HG03432 (cell line): ENCODE results near the gene CAMK2D.

Experiments used
- ATAC-seq: cut with Tn5 transposase; IDR thresholded peaks from one replicate; pipeline ENCODE4 v1.9.1; 2021; ENCODE audit warnings: mild to moderate bottlenecking, moderate library complexity; ENCODE audit not compliant: unreplicated experiment

CAMK2D gene

GRCh38 chr4:113537628-113538027, 223.9 kb downstream of the CAMK2D start:
- no peak for ATAC-seq

DNA sequence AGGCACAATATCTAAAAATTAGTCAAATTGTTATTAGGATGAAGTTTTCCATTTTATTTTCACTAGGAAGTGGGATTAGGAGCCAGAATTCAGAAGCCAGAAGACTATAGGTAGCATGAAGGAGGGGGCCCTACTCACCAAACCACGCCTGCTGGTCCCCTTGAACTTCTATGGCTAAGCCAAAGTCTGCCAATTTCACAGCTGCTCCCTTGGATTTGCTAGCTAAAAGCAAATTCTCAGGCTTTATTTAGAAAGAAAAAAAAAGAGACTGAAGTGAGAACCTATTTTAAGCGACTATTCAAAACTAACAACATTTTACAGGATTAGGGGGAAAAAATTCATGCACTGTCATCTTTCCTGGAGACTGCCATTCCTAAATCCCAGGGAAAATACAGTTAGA, 224.3 kb downstream of the CAMK2D start:
- ATAC-seq, result no peak

DNA sequence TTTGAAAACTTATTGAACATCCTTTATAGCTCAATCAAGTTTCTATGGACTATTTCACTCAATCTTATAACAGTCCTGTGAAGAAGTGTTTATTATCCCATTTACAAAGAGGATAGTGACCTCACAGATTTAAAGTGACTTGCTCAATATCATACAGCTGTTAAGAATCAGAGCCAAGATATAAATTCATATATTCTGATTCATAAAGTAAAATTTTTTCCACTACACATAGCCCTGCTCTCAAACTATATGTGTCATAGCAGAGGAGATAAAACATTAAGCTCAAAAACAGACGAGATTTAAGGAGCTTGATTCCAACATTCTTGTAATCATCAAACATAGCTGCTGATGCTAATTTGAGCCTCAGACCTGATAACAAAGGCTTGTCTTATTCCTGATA, 226.8 kb downstream of the CAMK2D start:
- ATAC-seq, result no peak

GRCh38 chr4:113531572-113531971, 230.0 kb downstream of the CAMK2D start:
- no peak for ATAC-seq

- no peak for ATAC-seq
Measured at GRCh38 chr4:113528395-113528794, 233.1 kb downstream of the CAMK2D start.

- ATAC-seq, result no peak
Measured at GRCh38 chr4:113525521-113525920, 236.0 kb downstream of the CAMK2D start.

- ATAC-seq, result peak; percentile 46
Measured at GRCh38 chr4:113524505-113525186, 236.9 kb downstream of the CAMK2D start.

DNA sequence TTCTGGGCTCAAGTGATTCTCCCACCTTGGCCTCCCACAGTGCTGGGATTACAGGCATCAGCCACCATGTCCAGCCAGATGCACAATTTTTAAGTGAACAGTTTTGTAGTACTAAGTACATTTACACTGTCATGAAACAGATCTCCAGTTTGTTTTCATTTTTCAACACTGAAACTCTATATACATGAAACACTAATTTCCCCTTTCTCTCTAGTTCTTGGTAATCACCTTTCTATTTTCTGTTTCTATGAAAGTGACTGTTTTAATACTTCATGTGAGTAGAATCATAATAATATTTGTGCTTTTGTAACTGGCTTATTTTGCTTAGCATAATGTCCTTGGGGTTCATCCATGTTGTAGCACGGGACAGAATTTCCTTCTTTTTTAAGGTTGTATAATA, 237.4 kb downstream of the CAMK2D start:
- peak; percentile 97 for ATAC-seq

GRCh38 chr4:113522433-113522832, 239.1 kb downstream of the CAMK2D start:
- no peak for ATAC-seq

GRCh38 chr4:113513382-113513781, 248.2 kb downstream of the CAMK2D start:
- no peak for ATAC-seq

DNA sequence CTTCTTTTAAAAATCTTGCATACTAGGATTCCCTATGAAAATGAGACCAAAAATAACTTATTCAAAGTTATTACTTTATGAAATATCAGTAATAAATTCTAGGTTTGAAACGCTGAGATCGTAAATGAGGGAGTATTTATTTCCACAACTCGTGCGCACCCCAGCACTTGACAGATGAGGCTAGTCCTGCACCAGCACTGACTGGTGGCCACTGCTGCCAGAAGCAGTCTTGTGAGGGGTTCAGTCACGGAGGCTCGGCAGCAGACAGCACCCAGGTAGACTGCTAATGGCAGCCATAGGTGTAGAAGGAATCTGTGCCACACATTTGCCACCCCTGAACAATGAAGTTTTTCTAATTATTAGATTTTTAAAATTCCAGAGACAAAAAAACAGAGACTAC, 248.7 kb downstream of the CAMK2D start:
- ATAC-seq, result no peak

DNA sequence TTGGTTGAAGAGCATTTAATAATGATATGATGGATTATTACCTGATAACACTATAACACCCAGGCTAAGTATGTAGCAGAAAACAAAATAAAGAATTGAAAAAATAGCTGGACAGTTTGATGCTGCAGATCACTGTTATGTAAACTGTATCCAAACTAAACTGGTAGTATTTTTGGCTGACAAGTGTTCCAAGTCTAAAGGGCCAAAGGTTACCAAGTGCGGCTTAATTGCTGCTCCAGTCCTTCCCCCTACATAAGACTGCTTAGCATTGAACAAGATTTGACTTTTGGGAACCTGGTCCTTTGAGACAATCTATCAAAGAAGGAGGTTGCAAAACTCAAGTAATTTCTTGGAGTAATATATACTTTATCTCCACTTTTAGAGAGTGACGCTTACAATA, 249.6 kb downstream of the CAMK2D start:
- no peak for ATAC-seq

DNA sequence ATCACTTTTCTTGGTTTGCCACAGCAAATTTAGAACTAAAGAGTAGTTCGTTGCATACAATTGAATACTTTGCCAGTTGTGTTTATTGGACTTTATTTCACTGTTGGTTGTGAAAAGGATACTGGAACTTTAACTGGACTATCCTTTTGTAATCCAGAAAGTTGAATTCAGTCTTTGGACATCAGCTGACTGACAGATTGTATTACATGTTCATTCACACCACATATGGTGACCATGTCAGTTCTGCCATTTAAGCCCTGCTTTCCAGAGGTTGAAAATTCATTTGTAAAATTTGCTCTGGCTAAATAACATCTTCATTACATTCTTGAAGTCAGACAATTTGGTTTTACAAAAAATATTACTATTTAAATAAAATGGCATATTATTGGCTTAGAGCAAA, 251.7 kb downstream of the CAMK2D start:
- no peak for ATAC-seq

DNA sequence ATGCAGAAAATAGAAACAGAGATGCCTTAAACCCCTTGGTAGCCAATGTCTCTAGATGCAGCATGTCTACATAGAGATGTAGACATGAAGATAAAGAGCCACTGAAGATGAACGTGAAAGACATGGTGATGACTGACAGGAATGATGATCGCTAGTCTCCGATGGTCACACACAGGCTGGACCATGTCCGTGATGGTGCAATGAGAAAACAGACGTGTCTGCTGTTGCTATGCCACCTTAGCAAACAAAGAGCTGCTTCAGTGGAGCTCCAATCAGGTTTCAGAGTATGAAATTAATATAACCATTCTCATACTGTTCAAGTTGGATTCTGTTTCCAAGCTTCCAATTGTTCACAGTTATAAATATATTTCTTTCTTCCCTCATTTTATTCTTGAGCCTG, 256.5 kb downstream of the CAMK2D start:
- ATAC-seq, result no peak

GRCh38 chr4:113504422-113504821, 257.1 kb downstream of the CAMK2D start:
- no peak for ATAC-seq

- ATAC-seq, result no peak
Measured at GRCh38 chr4:113503691-113504090, 257.8 kb downstream of the CAMK2D start.

- no peak for ATAC-seq
Measured at GRCh38 chr4:113502906-113503305, 258.6 kb downstream of the CAMK2D start.

GRCh38 chr4:113502476-113502875, 259.1 kb downstream of the CAMK2D start:
- ATAC-seq, result no peak

DNA sequence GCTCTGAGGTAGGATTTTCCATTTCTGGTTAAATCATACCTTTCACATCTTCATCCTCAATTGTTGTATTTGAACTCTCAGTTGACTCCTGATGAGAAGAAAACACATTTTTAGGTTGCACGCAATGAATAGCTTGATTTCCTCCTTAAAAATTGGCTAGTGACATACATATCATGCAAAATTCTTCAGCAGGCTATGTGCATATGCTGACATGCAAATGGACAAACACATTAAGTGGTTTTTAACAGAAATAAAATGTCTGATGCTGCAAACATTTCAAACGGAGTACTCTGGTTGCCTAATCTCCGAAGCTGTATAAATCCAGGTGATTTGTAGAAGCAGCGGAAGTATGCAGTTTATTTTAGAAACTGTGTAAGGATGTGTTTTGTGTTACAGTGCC, 261.1 kb downstream of the CAMK2D start:
- no peak for ATAC-seq

DNA sequence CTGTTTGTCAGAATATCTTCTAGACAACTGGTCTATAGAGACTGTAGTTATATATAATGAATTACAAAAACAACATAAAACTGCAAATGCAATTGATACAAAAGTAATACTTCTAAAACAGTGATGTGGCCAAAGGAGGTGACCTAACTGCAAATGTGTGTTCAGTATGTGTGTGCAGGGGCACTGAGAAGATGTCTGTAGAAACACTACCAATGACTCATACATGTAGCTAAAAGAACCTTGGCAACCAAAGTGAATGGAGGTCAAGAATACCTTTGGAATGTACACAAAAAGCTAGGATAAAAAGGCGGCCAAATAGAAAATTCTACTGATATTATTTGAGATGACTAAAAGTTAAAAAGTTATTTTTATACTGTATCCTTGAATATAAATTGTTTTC, 261.8 kb downstream of the CAMK2D start:
- no peak for ATAC-seq

DNA sequence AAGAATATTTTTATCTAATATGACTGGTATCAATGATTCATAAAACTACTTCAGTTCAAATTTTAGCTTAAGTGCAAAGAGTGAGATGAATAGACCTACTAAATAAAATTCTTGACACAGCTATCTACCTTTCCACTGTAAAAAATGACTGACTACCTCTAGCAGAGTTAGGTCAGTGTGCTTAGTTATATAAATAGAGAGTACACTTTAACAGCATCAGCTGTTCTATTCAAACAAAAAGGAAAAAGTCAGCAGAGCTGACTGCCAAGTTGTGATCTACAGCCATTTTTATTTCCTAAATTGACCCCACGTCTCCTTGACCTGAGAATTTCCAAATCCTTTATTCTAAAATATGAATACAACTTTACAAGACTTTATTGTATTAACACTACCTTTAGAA, 262.4 kb downstream of the CAMK2D start:
- no peak for ATAC-seq

DNA sequence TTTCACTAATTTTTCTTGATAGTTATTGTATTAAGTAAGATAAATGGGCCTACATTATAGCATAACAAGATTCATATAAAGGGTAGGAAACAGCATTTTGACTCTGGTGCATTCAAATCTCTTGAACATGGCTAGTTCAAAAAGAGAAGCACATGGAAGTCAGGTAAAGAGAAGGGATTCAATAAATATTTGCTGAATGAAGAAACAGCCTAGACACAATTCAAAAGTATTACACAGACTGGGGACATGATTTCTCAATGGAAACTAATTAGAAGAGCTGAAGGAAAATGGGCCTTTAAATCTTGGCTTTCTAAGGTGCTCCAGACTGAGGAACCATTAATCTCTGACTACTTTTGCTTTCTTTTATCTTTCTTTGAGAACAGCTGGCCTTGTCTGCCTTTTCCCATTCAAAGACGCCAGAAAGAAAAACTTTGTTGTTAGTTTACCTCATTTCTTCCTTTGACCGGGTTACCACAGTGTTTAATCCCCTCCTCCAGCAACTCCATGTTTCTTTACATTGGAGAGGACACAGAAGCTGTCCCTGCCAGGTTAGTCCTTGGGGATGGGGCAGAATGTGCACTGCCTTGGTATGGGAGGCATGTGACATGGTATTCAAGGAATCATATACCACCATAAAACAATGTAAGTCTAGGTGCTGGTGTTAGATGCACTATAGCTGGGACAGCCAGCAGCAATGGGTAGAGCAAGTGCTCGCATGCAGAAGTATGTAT, 264.2 kb downstream of the CAMK2D start:
- ATAC-seq, result no peak

- ATAC-seq, result no peak
Measured at GRCh38 chr4:113496698-113497097, 264.8 kb downstream of the CAMK2D start.
